Measurements from ENCODE around the gene ZHX3.

ZHX3 gene

GRCh38 chr20:41234546-41234945 is 83.0 kb downstream of the ZHX3 start:
- ChIA-PET POLR2A (no interaction called here), CTCF (interaction anchor here (0.9 to 3.8 kb wide), 8 partner anchors 10 to 267 kb away, joined by 3 to 24 read pairs (median 4); no protein-coding TSS in a partner anchor)
- TF ChIP-seq, protein P1, sequence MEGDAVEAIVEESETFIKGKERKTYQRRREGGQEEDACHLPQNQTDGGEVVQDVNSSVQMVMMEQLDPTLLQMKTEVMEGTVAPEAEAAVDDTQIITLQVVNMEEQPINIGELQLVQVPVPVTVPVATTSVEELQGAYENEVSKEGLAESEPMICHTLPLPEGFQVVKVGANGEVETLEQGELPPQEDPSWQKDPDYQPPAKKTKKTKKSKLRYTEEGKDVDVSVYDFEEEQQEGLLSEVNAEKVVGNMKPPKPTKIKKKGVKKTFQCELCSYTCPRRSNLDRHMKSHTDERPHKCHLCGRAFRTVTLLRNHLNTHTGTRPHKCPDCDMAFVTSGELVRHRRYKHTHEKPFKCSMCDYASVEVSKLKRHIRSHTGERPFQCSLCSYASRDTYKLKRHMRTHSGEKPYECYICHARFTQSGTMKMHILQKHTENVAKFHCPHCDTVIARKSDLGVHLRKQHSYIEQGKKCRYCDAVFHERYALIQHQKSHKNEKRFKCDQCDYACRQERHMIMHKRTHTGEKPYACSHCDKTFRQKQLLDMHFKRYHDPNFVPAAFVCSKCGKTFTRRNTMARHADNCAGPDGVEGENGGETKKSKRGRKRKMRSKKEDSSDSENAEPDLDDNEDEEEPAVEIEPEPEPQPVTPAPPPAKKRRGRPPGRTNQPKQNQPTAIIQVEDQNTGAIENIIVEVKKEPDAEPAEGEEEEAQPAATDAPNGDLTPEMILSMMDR (IDR thresholded peaks at IDR 0.05; ENCODE audit: control extremely low read depth, extremely low read depth, low read depth, missing control alignments), result no peak
- no peak for DNase-seq (ENCODE audit: extremely low spot score)

- CTCF ChIA-PET, result interaction anchor here (1.1 to 3.8 kb wide), 15 partner anchors 10 to 271 kb away, joined by 3 to 24 read pairs (median 5); no protein-coding TSS in a partner anchor
- TF ChIP-seq, protein P1 (IDR thresholded peaks at IDR 0.05; ENCODE audit: control extremely low read depth, extremely low read depth, low read depth, missing control alignments), result no peak
- POLR2A ChIA-PET, result no interaction called here
- DNase-seq (ENCODE audit: extremely low spot score), result no peak
Measured at GRCh38 chr20:41234041-41234440, 83.5 kb downstream of the ZHX3 start.

GRCh38 chr20:41232973-41233926 is 84.3 kb downstream of the ZHX3 start:
- POLR2A ChIA-PET, result no interaction called here
- no peak for DNase-seq (ENCODE audit: extremely low spot score)
- TF ChIP-seq, protein P1 (IDR thresholded peaks at IDR 0.05; ENCODE audit: control extremely low read depth, extremely low read depth, low read depth, missing control alignments), result no peak
- CTCF ChIA-PET, result interaction anchor here (0.7 to 3.8 kb wide), 30 partner anchors 8 to 459 kb away, joined by 3 to 24 read pairs (median 4); partner anchors contain the start of gene LPIN3

GRCh38 chr20:41231136-41231535 is 86.4 kb downstream of the ZHX3 start:
- POLR2A ChIA-PET, result no interaction called here
- CTCF ChIA-PET, result interaction anchor here (0.8 to 3.8 kb wide), 10 partner anchors 10 to 268 kb away, joined by 3 to 24 read pairs (median 7); no protein-coding TSS in a partner anchor
- TF ChIP-seq, protein P1 (IDR thresholded peaks at IDR 0.05; ENCODE audit: control extremely low read depth, extremely low read depth, low read depth, missing control alignments), result no peak
- no peak for DNase-seq (ENCODE audit: extremely low spot score)

- no peak for DNase-seq (ENCODE audit: extremely low spot score)
- CTCF ChIA-PET, result interaction anchor here (1.1 kb wide), 1 partner anchor 11 kb away, joined by 4 read pairs; no protein-coding TSS in a partner anchor
- POLR2A ChIA-PET, result no interaction called here
- TF ChIP-seq, protein P1 (IDR thresholded peaks at IDR 0.05; ENCODE audit: control extremely low read depth, extremely low read depth, low read depth, missing control alignments), result no peak
Measured at GRCh38 chr20:41230136-41230535, 87.4 kb downstream of the ZHX3 start.

DNA sequence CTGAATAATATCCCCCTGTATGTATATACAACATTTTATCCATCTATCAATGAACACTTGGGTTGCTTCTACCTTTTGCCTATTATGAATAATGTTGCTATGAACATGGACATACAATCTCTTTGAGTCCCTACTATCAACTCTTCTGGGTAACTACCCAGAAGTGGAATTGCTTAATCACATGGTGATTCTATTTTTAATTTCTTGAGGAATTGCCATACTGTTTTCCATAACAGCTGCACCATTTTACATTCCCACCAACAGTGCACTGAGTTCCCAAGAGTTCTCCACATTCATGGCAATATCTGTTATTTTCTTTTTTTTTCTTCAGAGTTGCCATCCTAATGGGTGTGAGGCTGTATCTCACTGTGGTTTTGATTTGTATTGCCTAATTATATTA is 88.3 kb downstream of the ZHX3 start:
- ChIA-PET POLR2A (no interaction called here), CTCF (interaction anchor here (1.1 kb wide), 1 partner anchor 10 kb away, joined by 4 read pairs; no protein-coding TSS in a partner anchor)
- DNase-seq (ENCODE audit: extremely low spot score), result no peak
- TF ChIP-seq, protein P1 (IDR thresholded peaks at IDR 0.05; ENCODE audit: control extremely low read depth, extremely low read depth, low read depth, missing control alignments), result no peak

All from GM10248 (cell line).